ENCODE measurements around the gene KCNF1. TPM values are rescaled to one million over a fixed set of nuclear protein-coding genes. Genes with fewer than 3 reads are reported as not detected.
A peak's percentile ranks its signal among the peaks of the same experiment; 100 is the strongest.

The KCNF1 gene
- polyA plus RNA-seq, 3 donors from 2014 or later, result not detected

DNA sequence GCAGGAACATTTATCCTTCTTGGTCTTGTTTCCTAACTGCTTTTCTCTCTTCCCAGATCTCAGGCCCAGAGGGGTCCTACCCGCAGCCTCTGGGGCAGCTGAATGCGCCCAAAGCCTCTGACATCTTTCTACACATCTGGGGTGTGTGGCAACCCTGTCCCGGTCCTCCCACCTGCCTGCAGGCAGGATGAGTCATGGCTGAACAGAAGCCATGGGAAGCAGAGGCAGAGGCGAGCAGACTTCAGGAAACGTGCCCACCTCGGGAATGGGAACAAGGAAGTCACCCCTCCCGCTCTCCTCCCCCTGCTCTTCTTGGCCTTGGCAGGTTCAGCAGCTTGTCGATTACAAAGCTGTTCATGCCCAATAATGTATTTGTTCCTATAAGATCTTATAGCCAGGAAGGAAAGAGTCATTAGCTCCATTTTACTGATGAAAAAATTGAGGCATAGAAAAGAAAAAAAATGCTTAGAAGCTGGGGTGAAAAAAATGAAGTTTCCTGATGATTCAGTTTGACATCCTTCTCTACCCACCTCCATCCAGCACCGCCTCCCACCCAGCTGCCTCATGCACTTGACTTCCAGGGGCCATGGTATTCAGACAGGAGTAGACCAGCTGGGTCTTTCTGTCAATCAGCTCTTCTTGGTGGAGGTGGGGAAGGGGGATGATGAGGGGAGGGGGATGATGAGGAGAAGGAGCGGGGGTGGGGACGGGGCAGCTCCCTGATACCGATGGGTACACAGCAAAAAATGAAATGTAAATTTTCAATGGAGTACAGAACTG lies 10.4 kb upstream of the KCNF1 start:
- DNase-seq, result no peak
- Mint-ChIP-seq H3K9me3 (no peaks in the 10 kb centered on the region), H3K36me3 (no peaks in the 10 kb centered on the region), H3K4me3 (no peak overlapping the region), H3K4me1 (no peaks in the 10 kb centered on the region), H3K27ac (no peak overlapping the region), H3K27me3 (ENCODE audit: low read depth in 3 of 3) (peaks cover 0 to 11% (median 3%) of the 10 kb centered on the region in 3 donors)

DNA sequence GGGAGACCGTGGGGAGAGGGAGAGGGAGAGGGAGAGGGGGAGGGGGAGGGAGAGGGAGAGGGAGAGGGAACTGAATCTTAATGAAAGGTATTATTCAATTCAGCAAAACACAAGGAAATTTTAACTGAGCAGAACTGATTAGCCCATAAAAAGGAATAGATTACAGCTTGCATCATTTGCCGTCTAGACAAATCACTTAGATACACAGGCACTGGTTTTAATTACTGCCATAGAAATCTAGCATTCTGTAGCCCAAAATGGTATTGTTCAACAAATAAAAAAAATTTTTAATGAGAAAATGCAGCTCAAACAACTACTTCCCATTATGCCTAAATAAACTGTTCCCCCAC lies 7.9 kb upstream of the KCNF1 start:
- Mint-ChIP-seq H3K27me3 (ENCODE audit: low read depth in 3 of 3) (peaks cover 0 to 4% (median 3%) of the 10 kb centered on the region in 3 donors), H3K4me3 (no peak overlapping the region), H3K36me3 (no peaks in the 10 kb centered on the region), H3K9me3 (no peaks in the 10 kb centered on the region), H3K27ac (no peak overlapping the region), H3K4me1 (no peaks in the 10 kb centered on the region)
- DNase-seq, result no peak

DNA sequence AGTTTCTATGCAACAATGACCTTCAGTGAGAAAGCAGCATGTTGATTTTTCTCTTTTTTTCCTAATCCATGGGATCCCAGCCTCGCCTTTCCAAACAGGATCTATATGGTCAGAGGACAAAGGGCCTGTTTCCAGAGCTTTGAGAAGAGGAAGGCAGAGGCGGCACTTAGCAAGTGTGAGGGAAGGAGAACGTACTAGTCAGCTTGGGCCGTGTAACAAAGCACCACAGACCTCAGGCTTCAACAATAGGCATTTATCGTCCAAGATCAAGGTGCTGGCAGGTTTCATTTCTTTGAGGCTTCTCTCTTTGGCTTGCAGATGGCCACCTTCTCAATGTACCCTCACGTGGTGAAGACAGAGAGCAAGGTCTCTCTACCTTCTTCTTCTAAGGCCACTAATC lies 7.3 kb upstream of the KCNF1 start:
- Mint-ChIP-seq H3K4me3 (no peak overlapping the region), H3K27ac (no peak overlapping the region), H3K4me1 (no peaks in the 10 kb centered on the region)

DNA sequence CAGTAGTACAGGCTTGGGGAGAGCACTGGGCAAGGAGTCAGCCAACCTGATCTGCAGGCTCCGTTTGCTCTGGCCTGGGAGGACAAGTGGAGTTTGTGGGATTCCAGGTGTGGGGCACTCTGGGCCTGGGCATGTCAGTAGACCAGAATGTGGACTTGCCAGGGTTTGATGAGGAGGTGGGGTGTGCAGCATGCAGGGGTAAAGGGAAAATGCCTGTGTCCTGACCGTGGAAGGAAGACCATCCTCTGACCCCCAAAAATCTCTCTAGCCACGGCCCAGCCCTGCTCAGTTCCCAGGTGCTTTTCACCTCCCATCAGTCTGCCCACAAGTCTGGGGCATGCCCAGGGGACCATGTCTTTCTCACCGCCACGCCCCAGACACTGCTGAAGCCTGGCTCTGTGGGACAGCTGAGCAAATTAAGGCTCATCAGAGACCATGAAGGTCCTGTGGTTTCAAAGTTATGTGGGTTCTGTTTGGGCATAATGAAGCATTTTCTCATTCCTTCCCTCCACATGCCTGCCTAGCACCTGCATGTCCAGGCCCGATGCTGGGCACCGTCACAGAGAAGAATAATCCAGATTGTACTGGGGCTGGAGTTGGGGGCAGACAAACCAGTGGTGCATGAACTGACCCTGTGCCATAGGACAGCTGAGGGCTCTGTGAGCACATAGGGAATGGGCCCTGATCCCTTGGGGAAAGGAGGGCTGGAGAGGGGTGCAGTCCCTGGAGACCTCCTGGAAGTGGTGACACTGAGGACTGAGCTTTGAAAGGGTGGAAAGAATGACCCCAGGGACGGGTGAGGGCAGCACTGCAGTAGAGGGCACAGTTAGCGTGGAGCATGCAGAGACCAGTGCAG lies 6.5 kb upstream of the KCNF1 start:
- DNase-seq, result no peak
- Mint-ChIP-seq H3K9me3 (no peaks in the 10 kb centered on the region), H3K36me3 (no peaks in the 10 kb centered on the region), H3K4me3 (no peak overlapping the region), H3K4me1 (no peaks in the 10 kb centered on the region), H3K27me3 (ENCODE audit: low read depth in 3 of 3) (peaks cover 0 to 4% (median 3%) of the 10 kb centered on the region in 3 donors), H3K27ac (no peak overlapping the region)

More for the DNA sequence above, 7.3 kb upstream of the KCNF1 start:
- Mint-ChIP-seq H3K9me3 (no peaks in the 10 kb centered on the region), H3K36me3 (no peaks in the 10 kb centered on the region), H3K27me3 (ENCODE audit: low read depth in 3 of 3) (peaks cover 0 to 4% (median 3%) of the 10 kb centered on the region in 3 donors)
- no peak for DNase-seq

DNA sequence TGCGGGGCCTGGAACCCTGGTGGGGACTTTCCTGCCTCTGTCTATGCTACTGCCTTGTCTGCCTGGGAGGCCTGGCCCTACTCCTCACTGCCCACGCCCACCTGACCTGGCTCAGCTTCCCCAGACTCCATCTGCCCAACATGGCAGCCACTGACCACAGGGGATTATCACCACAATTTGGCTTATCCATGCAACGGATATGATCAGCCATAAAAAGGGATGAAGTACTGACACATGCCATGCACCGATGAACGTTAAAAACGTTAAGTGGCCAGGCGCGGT lies 5.9 kb upstream of the KCNF1 start:
- Mint-ChIP-seq H3K27ac (no peak overlapping the region), H3K4me3 (no peak overlapping the region), H3K9me3 (no peaks in the 10 kb centered on the region), H3K4me1 (no peaks in the 10 kb centered on the region), H3K27me3 (ENCODE audit: low read depth in 3 of 3) (peaks cover 0 to 4% (median 3%) of the 10 kb centered on the region in 3 donors), H3K36me3 (no peaks in the 10 kb centered on the region)
- DNase-seq, result no peak

DNA sequence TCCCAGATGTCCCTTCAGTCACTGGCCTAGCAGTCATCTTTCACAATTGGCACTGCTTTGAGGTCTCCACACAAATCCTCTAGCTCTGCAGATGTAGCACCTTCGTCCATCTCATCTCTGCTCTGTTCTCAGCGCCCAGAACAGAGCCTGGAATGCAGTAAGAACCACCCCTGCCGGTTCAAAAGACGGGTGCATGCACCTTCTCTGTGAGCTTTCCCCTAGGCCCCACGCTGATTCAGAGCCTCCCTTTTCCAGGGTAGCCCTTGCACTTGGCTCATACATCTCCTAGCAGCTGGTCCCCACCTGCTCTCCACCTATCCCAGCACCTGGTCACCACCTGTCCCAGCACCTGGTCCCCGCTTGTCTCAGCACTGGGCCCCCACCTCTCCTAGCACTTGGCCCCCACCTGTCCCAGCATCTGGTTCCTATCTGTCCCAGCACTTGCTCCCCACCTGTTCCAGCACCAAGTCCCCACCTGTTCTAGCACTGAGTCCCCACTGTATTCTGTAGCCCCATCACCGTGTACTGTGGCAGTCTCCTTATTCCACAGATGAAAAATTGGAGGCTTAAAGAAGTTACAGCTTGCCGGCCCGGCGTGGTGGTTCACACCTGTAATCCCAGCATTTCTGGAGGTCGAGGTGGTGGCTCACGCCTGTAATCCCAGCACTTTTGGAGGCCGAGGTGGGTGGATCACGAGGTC lies 4.7 kb upstream of the KCNF1 start:
- Mint-ChIP-seq H3K27me3 (ENCODE audit: low read depth in 3 of 3) (peaks cover 0 to 5% (median 3%) of the 10 kb centered on the region in 3 donors), H3K27ac (no peak overlapping the region), H3K4me1 (no peaks in the 10 kb centered on the region), H3K9me3 (no peaks in the 10 kb centered on the region), H3K4me3 (no peak overlapping the region), H3K36me3 (no peaks in the 10 kb centered on the region)
- DNase-seq, result no peak

DNA sequence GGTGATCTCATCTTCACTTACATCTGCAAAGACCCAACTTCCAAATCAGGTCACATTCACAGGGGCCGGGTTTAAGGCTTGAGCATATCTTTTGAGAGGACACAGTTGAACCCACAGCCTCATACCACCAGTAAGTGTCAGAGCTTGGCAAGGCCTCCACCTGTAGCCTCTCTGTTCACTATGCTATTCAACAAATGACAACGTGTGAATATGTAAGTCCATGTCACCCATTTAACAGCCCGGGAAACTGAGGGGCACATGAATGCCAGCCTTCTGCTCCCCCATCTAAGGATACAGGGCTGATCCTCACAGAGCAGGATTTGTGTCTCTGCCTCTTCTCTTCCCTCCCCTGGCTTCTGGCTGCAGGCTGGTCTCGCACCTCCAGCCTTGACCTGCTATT lies 3.5 kb upstream of the KCNF1 start:
- Mint-ChIP-seq H3K4me1 (no peaks in the 10 kb centered on the region), H3K27me3 (ENCODE audit: low read depth in 3 of 3) (peaks cover 0 to 5% (median 3%) of the 10 kb centered on the region in 3 donors), H3K4me3 (no peak overlapping the region), H3K9me3 (no peaks in the 10 kb centered on the region), H3K36me3 (no peaks in the 10 kb centered on the region), H3K27ac (no peak overlapping the region)
- no peak for DNase-seq

DNA sequence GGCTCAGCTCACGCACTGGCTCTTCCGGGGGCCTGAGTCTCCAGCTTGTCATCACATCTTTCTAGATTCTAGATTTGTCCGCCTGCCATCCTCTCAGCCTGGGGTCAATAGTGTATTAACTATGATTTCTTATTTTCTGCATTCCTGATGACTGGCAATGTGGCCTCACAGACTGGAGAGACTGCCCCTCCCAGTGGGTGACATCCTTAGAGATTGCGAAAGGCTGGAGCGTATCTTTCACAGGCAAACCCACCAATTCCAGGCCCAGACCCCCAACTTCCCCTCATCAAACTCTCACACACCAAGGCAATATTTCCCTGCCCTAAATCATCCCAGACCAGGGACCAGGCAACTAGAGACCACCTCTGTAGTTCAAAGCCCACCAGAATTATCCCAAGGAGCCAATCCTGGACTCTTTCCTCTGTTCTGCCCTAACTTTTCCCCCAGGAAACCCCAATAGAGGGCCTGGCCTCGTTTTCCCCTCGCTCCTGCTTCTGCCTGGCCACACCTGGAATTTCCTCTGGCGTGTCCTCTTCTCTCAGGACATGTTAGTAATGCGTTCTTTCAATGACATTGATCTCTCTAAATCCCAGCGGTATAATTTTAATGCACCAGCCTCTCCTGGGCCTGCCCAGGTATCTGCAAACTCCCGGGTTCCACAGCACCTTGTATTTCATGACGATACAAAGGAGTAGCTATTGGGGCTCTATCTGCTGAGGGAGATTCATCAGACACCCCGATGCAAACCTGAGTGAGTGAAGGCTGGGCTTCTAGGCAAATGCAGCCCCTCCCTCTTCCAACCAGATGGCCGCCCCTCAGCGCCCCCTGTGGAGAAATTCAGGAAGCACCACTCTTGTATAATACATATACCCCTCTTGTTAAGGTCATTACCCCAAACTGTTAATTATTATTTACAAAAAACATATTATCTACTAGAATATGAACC lies 2.4 kb upstream of the KCNF1 start:
- Mint-ChIP-seq H3K4me3 (no peak overlapping the region), H3K36me3 (no peaks in the 10 kb centered on the region), H3K4me1 (no peaks in the 10 kb centered on the region), H3K27ac (no peak overlapping the region), H3K9me3 (no peaks in the 10 kb centered on the region), H3K27me3 (ENCODE audit: low read depth in 3 of 3) (peaks cover 0 to 5% (median 4%) of the 10 kb centered on the region in 3 donors)
- no peak for DNase-seq

DNA sequence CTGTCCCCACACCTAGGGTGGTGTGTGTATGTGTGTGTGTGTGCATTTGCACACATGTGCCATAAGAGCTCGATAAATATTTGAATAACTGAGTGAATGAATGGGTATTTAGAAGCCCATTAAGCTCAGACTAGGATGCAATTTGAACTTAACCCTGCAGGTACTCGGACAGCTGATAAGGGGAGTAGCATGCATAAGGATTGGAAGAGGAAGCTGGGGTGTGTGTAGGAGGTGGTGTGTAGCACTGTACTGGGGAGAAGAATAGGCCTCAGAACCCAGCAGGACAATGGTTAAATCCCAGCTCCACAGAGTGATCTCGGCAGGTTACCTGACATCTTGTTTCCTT lies 1.8 kb upstream of the KCNF1 start:
- Mint-ChIP-seq H3K4me1 (no peaks in the 10 kb centered on the region), H3K9me3 (no peaks in the 10 kb centered on the region), H3K4me3 (no peak overlapping the region), H3K27ac (no peak overlapping the region), H3K27me3 (ENCODE audit: low read depth in 3 of 3) (peaks cover 0 to 10% (median 2%) of the 10 kb centered on the region in 3 donors), H3K36me3 (no peaks in the 10 kb centered on the region)
- DNase-seq, result no peak

DNA sequence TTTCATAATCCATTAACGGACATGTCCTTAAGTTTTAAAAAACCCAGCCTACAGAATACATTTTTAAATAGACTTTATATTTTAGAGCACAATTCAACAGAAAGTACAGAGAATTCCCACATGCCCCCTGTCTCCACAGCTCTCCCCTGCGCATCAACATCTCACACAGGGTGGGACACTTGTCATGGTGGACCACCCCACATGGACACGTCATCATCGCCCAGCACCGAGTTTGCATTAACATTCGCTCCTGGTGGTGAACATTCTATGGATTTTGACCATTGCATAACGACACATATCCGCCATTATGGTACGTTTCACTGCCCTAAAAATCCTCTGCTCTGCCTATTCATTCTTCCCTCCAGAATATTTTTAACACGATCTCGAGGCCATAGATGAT lies 1.1 kb upstream of the KCNF1 start:
- H3K4me3 Mint-ChIP-seq, result peak overlapping the region in 1 of 5 donors; percentile 8
- H3K27ac Mint-ChIP-seq, result no peak overlapping the region
- no peaks in the 10 kb centered on the region for H3K9me3 Mint-ChIP-seq
- no peaks in the 10 kb centered on the region for H3K4me1 Mint-ChIP-seq
- no peaks in the 10 kb centered on the region for H3K36me3 Mint-ChIP-seq
- H3K27me3 Mint-ChIP-seq (ENCODE audit: low read depth in 3 of 3), result peaks cover 0 to 11% (median 2%) of the 10 kb centered on the region in 3 donors
- no peak for DNase-seq

DNA sequence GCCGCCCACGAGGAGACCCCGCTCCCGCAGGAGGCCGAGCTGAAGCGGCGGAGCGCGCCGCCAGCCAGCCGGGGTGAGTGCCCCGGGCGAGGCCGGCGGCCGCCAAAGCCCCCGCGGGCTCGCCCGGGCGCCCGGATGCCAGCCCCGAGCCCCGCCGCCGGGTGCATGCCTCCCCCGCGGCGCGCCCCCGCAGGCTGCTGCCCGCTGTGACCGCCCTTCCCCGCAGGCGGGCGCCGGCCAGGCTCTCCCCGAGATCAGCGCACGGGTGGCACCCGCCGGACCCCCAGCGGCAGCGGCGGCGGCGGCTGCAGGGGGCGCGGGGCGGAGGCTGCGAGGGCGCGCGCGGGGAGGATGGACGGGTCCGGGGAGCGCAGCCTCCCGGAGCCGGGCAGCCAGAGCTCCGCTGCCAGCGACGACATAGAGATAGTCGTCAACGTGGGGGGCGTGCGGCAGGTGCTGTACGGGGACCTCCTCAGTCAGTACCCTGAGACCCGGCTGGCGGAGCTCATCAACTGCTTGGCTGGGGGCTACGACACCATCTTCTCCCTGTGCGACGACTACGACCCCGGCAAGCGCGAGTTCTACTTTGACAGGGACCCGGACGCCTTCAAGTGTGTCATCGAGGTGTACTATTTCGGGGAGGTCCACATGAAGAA lies 470 bp downstream of the KCNF1 start:
- Mint-ChIP-seq H3K4me1 (no peaks in the 10 kb centered on the region), H3K9me3 (no peaks in the 10 kb centered on the region), H3K4me3 (peak overlapping the region in 1 of 5 donors; percentile 36), H3K27me3 (ENCODE audit: low read depth in 3 of 3) (peaks cover 0 to 9% (median 2%) of the 10 kb centered on the region in 3 donors), H3K36me3 (no peaks in the 10 kb centered on the region), H3K27ac (no peak overlapping the region)
- no peak for DNase-seq

DNA sequence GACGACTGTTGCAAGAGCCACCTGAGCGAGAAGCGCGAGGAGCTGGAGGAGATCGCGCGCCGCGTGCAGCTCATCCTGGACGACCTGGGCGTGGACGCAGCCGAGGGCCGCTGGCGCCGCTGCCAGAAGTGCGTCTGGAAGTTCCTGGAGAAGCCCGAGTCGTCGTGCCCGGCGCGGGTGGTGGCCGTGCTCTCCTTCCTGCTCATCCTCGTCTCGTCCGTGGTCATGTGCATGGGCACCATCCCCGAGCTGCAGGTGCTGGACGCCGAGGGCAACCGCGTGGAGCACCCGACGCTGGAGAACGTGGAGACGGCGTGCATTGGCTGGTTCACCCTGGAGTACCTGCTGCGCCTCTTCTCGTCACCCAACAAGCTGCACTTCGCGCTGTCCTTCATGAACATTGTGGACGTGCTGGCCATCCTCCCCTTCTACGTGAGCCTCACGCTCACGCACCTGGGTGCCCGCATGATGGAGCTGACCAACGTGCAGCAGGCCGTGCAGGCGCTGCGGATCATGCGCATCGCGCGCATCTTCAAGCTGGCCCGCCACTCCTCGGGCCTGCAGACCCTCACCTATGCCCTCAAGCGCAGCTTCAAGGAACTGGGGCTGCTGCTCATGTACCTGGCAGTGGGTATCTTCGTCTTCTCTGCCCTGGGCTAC lies 1.2 kb downstream of the KCNF1 start:
- no peaks in the 10 kb centered on the region for H3K36me3 Mint-ChIP-seq
- DNase-seq, result no peak
- H3K9me3 Mint-ChIP-seq, result no peaks in the 10 kb centered on the region
- H3K4me1 Mint-ChIP-seq, result no peaks in the 10 kb centered on the region
- H3K27ac Mint-ChIP-seq, result no peak overlapping the region
- peaks cover 0 to 9% (median 2%) of the 10 kb centered on the region in 3 donors for H3K27me3 Mint-ChIP-seq (ENCODE audit: low read depth in 3 of 3)
- H3K4me3 Mint-ChIP-seq, result peak overlapping the region in 1 of 5 donors; percentile 41
